ENCODE measurements around the gene ABCB6.

- TF ChIP-seq GATA2 (IDR thresholded peaks at IDR 0.05; ENCODE audit: low read depth, low read length) (no peak), GATA3 (IDR thresholded peaks at IDR 0.05; ENCODE audit: low read depth, low read length) (no peak)
Measured at GRCh38 chr2:219225350-219225749, 6.6 kb upstream of the ABCB6 start.
